HL-60 (cell line): ENCODE measurements around the gene CYP1A2.
"Not testable (repeated sequence)": the region's sequence is repeated elsewhere in the genome, so short reads cannot be mapped to it uniquely, and the experiment has no call there.

ENCODE experiments used
- DNase-seq, 2 experiments: peaks; one replicate each; pipeline ENCODE4 v3.0.0-alpha.2; 2010 to 2020; ENCODE audit warnings: low read depth in 1 of 2, low spot score in 1 of 2
- H3K27ac ChIP-seq: fragments of 250-450 bp; sonication (Bioruptor Pico); replicated peaks from 2 replicates; pipeline ENCODE4 v1.5.1; 2020; ENCODE audit warnings: mild to moderate bottlenecking, moderate library complexity
- H3K27me3 ChIP-seq: fragments of 250-450 bp; sonication (Bioruptor Pico); 2 replicates; pipeline ENCODE4 v1.5.1; 2021; ENCODE audit warnings: mild to moderate bottlenecking, moderate library complexity; ENCODE audit not compliant: insufficient read depth, poor library complexity, severe bottlenecking
- H3K4me3 ChIP-seq: replicated peaks from 2 replicates; pipeline ENCODE4 v1.5.1; 2011; ENCODE audit warnings: mild to moderate bottlenecking, control low read depth, low read length; ENCODE audit not compliant: insufficient read depth
- CTCF ChIP-seq: IDR thresholded peaks from one replicate; pipeline ENCODE4 v1.5.1; 2011; ENCODE audit warnings: low read length, control low read depth, inconsistent platforms; ENCODE audit not compliant: insufficient read depth
- GABPA ChIP-seq: IDR thresholded peaks from 2 replicates; pipeline ENCODE4 v1.6.1; 2012; ENCODE audit warnings: low read depth
- POLR2AphosphoS5 ChIP-seq: IDR thresholded peaks from 2 replicates; pipeline ENCODE4 v1.6.1; 2012; ENCODE audit warnings: low read depth
- SPI1 ChIP-seq: IDR thresholded peaks from 2 replicates; pipeline ENCODE4 v1.6.1; 2012; ENCODE audit warnings: low read depth, mild to moderate bottlenecking, borderline replicate concordance
- TF ChIP-seq, protein P1 (sequence below): IDR thresholded peaks from 2 replicates; pipeline ENCODE4 v1.6.1; 2012; ENCODE audit warnings: low read depth; ENCODE audit not compliant: insufficient replicate concordance

Gene CYP1A2

GRCh38 chr15:74785194-74786032 lies 36.8 kb downstream of the CYP1A2 start:
- no peak for DNase-seq
- TF ChIP-seq, protein P1, sequence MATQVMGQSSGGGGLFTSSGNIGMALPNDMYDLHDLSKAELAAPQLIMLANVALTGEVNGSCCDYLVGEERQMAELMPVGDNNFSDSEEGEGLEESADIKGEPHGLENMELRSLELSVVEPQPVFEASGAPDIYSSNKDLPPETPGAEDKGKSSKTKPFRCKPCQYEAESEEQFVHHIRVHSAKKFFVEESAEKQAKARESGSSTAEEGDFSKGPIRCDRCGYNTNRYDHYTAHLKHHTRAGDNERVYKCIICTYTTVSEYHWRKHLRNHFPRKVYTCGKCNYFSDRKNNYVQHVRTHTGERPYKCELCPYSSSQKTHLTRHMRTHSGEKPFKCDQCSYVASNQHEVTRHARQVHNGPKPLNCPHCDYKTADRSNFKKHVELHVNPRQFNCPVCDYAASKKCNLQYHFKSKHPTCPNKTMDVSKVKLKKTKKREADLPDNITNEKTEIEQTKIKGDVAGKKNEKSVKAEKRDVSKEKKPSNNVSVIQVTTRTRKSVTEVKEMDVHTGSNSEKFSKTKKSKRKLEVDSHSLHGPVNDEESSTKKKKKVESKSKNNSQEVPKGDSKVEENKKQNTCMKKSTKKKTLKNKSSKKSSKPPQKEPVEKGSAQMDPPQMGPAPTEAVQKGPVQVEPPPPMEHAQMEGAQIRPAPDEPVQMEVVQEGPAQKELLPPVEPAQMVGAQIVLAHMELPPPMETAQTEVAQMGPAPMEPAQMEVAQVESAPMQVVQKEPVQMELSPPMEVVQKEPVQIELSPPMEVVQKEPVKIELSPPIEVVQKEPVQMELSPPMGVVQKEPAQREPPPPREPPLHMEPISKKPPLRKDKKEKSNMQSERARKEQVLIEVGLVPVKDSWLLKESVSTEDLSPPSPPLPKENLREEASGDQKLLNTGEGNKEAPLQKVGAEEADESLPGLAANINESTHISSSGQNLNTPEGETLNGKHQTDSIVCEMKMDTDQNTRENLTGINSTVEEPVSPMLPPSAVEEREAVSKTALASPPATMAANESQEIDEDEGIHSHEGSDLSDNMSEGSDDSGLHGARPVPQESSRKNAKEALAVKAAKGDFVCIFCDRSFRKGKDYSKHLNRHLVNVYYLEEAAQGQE = no peak
- no peak for TF ChIP-seq SPI1
- no peak for TF ChIP-seq GABPA
- no peak for TF ChIP-seq CTCF
- TF ChIP-seq POLR2AphosphoS5 = no peak
- peak overlapping the region; percentile 85 for H3K4me3 ChIP-seq
- H3K27me3 ChIP-seq = no peaks in the 10 kb centered on the region
- H3K27ac ChIP-seq = peak overlapping the region; percentile 90

DNA sequence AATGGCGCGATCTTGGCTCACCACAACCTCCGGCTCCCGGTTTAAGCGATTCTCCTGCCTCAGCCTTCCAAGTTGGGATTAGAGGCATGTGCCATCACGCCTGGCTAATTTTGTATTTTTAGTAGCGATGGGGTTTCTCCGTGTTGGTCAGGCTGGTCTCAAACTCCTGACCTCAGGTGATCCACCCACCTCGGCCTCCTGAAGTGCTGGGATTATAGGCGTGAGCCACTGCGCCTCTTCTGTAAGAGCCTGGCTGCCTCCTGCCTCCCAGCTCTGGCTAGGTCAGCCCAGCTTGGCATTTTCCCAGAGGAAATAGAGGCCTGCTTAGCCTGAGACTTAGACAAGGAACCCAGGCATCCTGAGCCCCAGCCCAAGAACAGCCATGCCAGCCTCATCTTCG lies 37.4 kb downstream of the CYP1A2 start:
- H3K27ac ChIP-seq = peak overlapping the region; percentile 91
- DNase-seq, H3K27me3 ChIP-seq, H3K4me3 ChIP-seq: not testable (repeated sequence)

DNA sequence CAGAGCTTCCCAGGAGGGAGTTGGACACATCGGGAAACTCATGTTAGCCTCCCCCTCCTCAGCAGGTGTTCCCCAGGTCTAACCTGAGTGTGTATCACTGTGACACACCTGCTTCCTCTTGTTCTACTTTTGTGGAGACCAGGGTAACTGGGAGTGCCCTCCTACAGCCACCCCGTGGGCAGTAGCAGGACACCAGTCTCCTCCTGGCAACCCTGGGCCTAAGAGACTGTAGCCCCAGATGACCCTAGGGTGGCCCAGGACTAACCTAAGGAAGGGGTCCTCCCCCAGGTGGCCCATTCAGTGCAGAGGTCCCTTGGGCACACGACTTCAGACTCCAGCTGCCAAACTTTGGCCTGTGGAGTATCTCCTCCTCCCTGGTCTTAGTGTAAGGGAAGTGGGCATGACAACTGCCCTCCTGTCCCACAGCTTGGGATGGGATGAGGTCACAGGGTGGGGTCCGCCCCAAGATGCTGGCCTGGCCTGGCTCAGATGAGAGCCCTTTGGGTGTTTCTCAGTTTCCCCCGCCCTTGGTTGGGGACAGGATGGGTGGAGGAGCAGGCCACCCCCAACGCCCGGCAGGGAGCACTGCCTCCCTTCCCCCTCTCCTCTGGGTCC lies 38.0 kb downstream of the CYP1A2 start:
- peak overlapping the region; percentile 9; the same call in 1 of the 2 replicates for H3K4me3 ChIP-seq
- H3K27me3 ChIP-seq = no peaks in the 10 kb centered on the region
- TF ChIP-seq, protein P1 = no peak
- TF ChIP-seq CTCF (no peak), SPI1 (no peak), GABPA (no peak), POLR2AphosphoS5 (no peak)
- DNase-seq = no peak
- H3K27ac ChIP-seq = peak overlapping the region; percentile 91

- Histone ChIP-seq H3K27me3 (no peaks in the 10 kb centered on the region), H3K4me3 (peak overlapping the region; percentile 19), H3K27ac (peak overlapping the region; percentile 91)
- TF ChIP-seq SPI1 = peak; percentile 92
- peak; percentile 81 for TF ChIP-seq CTCF
- peak; percentile 17; the same call in 1 of the 2 replicates for TF ChIP-seq POLR2AphosphoS5
- TF ChIP-seq, protein P1 = no peak
- no peak for TF ChIP-seq GABPA
- DNase-seq = peak; percentile 89 to 99
Measured at GRCh38 chr15:74787251-74788041, 38.8 kb downstream of the CYP1A2 start.
